Endothelial cell of umbilical vein (primary cell): ENCODE measurements around the gene PDLIM3. TPM values are rescaled to one million over a fixed set of nuclear protein-coding genes. Genes with fewer than 3 reads are reported as not detected.

Experiments
- BruUV-seq: library from RNA; stranded (reverse); fragments of 400-500 nt; replicated peaks from 2 replicates; lab custom pipeline; 2021; lab: Mats Ljungman, UMichigan
- CTCF ChIA-PET: fragments of 300-600, 350-600 bp; sonication (Branson Sonifier 250); formaldehyde crosslinking; loops from one replicate; lab custom pipeline; 2021; ENCODE audit warnings: antibody characterized with exemption, inconsistent platforms; lab: Charles Lee
- POLR2A ChIA-PET: fragments of 300-600, 350-600 bp; sonication (Branson Sonifier 250); formaldehyde crosslinking; loops from one replicate; lab custom pipeline; 2021; ENCODE audit warnings: antibody characterized with exemption, inconsistent platforms; lab: Charles Lee
- DNase-seq: peaks from one replicate; pipeline ENCODE4 v3.0.0-alpha.2; 2011; ENCODE audit warnings: low read depth, low spot score
- FAIRE-seq: peaks from 2 replicates; lab custom pipeline; 2011; peaks lifted over from hg19 to GRCh38; lab: Jason Lieb, UNC
- H2AFZ ChIP-seq: 2 replicates; pipeline ENCODE4 v1.6.0; 2012; ENCODE audit warnings: low read depth, low read length, control low read depth, inconsistent platforms
- H3K27ac ChIP-seq: 2 replicates; pipeline ENCODE4 v1.5.1; 2011; ENCODE audit warnings: low read depth, mild to moderate bottlenecking, control low read depth, low read length, moderate library complexity; ENCODE audit not compliant: insufficient read depth
- H3K27me3 ChIP-seq, 2 experiments: 2 replicates each; pipeline versions ENCODE4 v1.6.0 to v1.6.1; 2011; ENCODE audit warnings: low read length in 2 of 2, mixed read lengths in 1 of 2; ENCODE audit not compliant: control insufficient read depth in 2 of 2, insufficient read depth in 2 of 2
- H3K36me3 ChIP-seq, 2 experiments: 2 replicates in 1 of 2; 3 replicates in 1 of 2; pipeline ENCODE4 v1.5.1; 2011; ENCODE audit warnings: low read length in 2 of 2, mild to moderate bottlenecking in 1 of 2, moderate library complexity in 1 of 2; ENCODE audit not compliant: control insufficient read depth in 2 of 2, insufficient read depth in 2 of 2; ENCODE audit errors: extremely low read depth in 1 of 2
- H3K4me1 ChIP-seq: 3 replicates; pipeline ENCODE4 v1.5.1; 2011; ENCODE audit warnings: mild to moderate bottlenecking, low read length; ENCODE audit not compliant: control insufficient read depth, insufficient read depth; ENCODE audit errors: extremely low read depth
- H3K4me2 ChIP-seq: 2 replicates; pipeline ENCODE4 v1.6.1; 2011; ENCODE audit warnings: low read length, control low read depth, mixed read lengths; ENCODE audit not compliant: insufficient read depth
- H3K4me3 ChIP-seq, 3 experiments: fragments of 200-600 bp in 1 of 3; sonication (generic), shearing (Covaris generic) in 1 of 3; replicated peaks in 1 of 3; 2 replicates each; pipeline ENCODE4 v1.5.1; 2011 to 2016; ENCODE audit warnings: control low read depth in 3 of 3, low read length in 3 of 3, mild to moderate bottlenecking in 2 of 3, inconsistent platforms in 1 of 3, low read depth in 1 of 3, moderate library complexity in 1 of 3; ENCODE audit not compliant: insufficient read depth in 1 of 3
- H3K79me2 ChIP-seq: 2 replicates; pipeline ENCODE4 v1.6.0; 2012; ENCODE audit warnings: low read length, inconsistent platforms; ENCODE audit not compliant: control insufficient read depth, insufficient read depth
- H3K9ac ChIP-seq: replicated peaks from 2 replicates; pipeline ENCODE3; 2011; ENCODE audit warnings: low read length, control low read depth; ENCODE audit not compliant: insufficient read depth; ENCODE audit errors: extremely low read depth
- H3K9me1 ChIP-seq: replicated peaks from 3 replicates; pipeline ENCODE4 v1.6.0; 2011; ENCODE audit warnings: mild to moderate bottlenecking, low read length; ENCODE audit not compliant: control insufficient read depth, insufficient read depth; ENCODE audit errors: extremely low read depth
- H3K9me3 ChIP-seq: replicated peaks from 2 replicates; pipeline ENCODE4 v1.5.1; 2012; ENCODE audit warnings: low read length, inconsistent platforms; ENCODE audit not compliant: control insufficient read depth, insufficient read depth
- H4K20me1 ChIP-seq: replicated peaks from 2 replicates; pipeline ENCODE3; 2011; ENCODE audit warnings: mild to moderate bottlenecking, low read length; ENCODE audit not compliant: control insufficient read depth, insufficient read depth; ENCODE audit errors: extremely low read depth
- EZH2 ChIP-seq: IDR thresholded peaks from 2 replicates; pipeline ENCODE4 v1.6.1; 2012; ENCODE audit warnings: borderline replicate concordance, low read depth, mild to moderate bottlenecking, moderate library complexity, low read length, inconsistent platforms; ENCODE audit not compliant: severe bottlenecking
- FOS ChIP-seq: IDR thresholded peaks from 2 replicates; pipeline ENCODE4 v1.6.1; 2011; ENCODE audit warnings: mild to moderate bottlenecking, low read length, moderate library complexity, borderline replicate concordance; ENCODE audit not compliant: insufficient read depth
- GATA2 ChIP-seq: IDR thresholded peaks from 2 replicates; pipeline ENCODE4 v1.7.0; 2011; ENCODE audit warnings: low read depth, mild to moderate bottlenecking, moderate library complexity, mixed read lengths, low read length; ENCODE audit not compliant: insufficient read length, insufficient read depth
- JUN ChIP-seq: IDR thresholded peaks from 2 replicates; pipeline ENCODE4 v1.6.1; 2011; ENCODE audit warnings: borderline replicate concordance, low read depth; ENCODE audit not compliant: insufficient read length, insufficient read depth
- MYC ChIP-seq: IDR thresholded peaks from one replicate; pipeline ENCODE4 v1.6.1; 2011; ENCODE audit warnings: mild to moderate bottlenecking, low read depth, low read length
- POLR2A ChIP-seq: IDR thresholded peaks from 2 replicates; pipeline ENCODE4 v1.6.1; 2012; ENCODE audit warnings: low read depth, mild to moderate bottlenecking, control low read depth, low read length
- POLR2AphosphoS5 ChIP-seq: IDR thresholded peaks from 2 replicates; pipeline ENCODE4 v1.6.1; 2012; ENCODE audit warnings: low read depth, mild to moderate bottlenecking, control low read depth, low read length, moderate library complexity; ENCODE audit not compliant: insufficient read depth
- dilution Hi-C: fragments of 300-500 bp; cut with MboI; formaldehyde crosslinking; loops from one replicate; pipeline ENCODE4 v1.15.0; 2019; ENCODE audit warnings: low sequenced_read_pairs; ENCODE audit not compliant: extremely low pct_ligation_motif_present
- intact Hi-C: fragments of 100-400 bp; cut with micrococcal nuclease; formaldehyde crosslinking; loops from one replicate; pipeline ENCODE4 v1.10.0; 2022
- polyA plus RNA-seq, 4 experiments: library from polyadenylated mRNA; depleted of rRNA in 3 of 4; stranded (reverse) in 3 of 4; unstranded in 1 of 4; fragments of >200 nt; gene quantifications; 2 replicates each; pipeline versions ENCODE4 v1.2.1 to v1.2.3, GENCODE V29; 2011 to 2012; ENCODE audit warnings: missing spikeins in 1 of 4
- total RNA-seq: library from RNA; stranded (reverse); gene quantifications from 2 replicates; pipeline ENCODE4 v1.2.3, GENCODE V29; 2021
- TF ChIP-seq, protein P1 (sequence below): IDR thresholded peaks from 2 replicates; pipeline ENCODE4 v1.6.1; 2011; ENCODE audit not compliant: insufficient read depth, insufficient read length
- TF ChIP-seq, protein P2 (sequence below), 2 donors: IDR thresholded peaks; 1 replicate in 1 of 2; 2 replicates in 1 of 2; pipeline ENCODE4 v1.5.1; 2011; ENCODE audit warnings: low read length in 2 of 2, mild to moderate bottlenecking in 2 of 2, moderate library complexity in 2 of 2, control low read depth in 1 of 2, inconsistent platforms in 1 of 2, low read depth in 1 of 2; ENCODE audit not compliant: insufficient read depth in 1 of 2; ENCODE audit errors: extremely low read depth in 1 of 2

PDLIM3 gene
- total and polyA plus RNA-seq, 2 donors (not counting 3 experiments of a cell fraction or from before 2014, with no cell fraction given): 9.7 to 17.6 TPM

DNA sequence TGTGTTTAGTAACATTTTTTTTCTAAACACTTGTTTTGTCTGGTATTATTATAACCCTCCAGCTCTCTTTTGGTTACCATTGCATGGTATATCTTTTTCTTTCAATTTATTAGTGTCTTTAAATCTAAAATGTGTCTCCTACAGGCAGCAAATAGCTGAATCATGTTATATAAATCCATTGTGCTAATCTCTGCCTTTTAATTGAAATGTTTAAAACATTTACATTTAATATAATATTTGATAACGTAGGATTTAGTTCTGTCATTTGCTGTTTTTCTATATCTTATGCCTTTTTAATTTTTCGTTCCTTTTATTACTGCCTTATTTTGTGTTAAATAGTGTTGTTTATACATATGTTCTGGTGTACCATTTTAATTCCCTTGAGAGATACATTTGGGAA is 46.7 kb downstream of the PDLIM3 start:
- H3K27me3 ChIP-seq: no peaks in the 10 kb centered on the region
- H3K36me3 ChIP-seq: no peaks in the 10 kb centered on the region
- DNase-seq (no peak), FAIRE-seq (no peak)
- no peaks in the 10 kb centered on the region for H4K20me1 ChIP-seq
- ChIA-PET CTCF (no interaction called here), POLR2A (no interaction called here)
- no peak overlapping the region for H3K27ac ChIP-seq
- H3K4me2 ChIP-seq: no peak overlapping the region
- no peaks in the 10 kb centered on the region for H3K79me2 ChIP-seq
- TF ChIP-seq, protein P1, sequence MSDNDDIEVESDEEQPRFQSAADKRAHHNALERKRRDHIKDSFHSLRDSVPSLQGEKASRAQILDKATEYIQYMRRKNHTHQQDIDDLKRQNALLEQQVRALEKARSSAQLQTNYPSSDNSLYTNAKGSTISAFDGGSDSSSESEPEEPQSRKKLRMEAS: no peak
- TF ChIP-seq POLR2A: no peak
- TF ChIP-seq POLR2AphosphoS5: no peak
- no peak for TF ChIP-seq FOS
- no peak for TF ChIP-seq JUN
- TF ChIP-seq EZH2: no peak
- TF ChIP-seq GATA2: no peak
- no peak for TF ChIP-seq MYC
- TF ChIP-seq, protein P2, sequence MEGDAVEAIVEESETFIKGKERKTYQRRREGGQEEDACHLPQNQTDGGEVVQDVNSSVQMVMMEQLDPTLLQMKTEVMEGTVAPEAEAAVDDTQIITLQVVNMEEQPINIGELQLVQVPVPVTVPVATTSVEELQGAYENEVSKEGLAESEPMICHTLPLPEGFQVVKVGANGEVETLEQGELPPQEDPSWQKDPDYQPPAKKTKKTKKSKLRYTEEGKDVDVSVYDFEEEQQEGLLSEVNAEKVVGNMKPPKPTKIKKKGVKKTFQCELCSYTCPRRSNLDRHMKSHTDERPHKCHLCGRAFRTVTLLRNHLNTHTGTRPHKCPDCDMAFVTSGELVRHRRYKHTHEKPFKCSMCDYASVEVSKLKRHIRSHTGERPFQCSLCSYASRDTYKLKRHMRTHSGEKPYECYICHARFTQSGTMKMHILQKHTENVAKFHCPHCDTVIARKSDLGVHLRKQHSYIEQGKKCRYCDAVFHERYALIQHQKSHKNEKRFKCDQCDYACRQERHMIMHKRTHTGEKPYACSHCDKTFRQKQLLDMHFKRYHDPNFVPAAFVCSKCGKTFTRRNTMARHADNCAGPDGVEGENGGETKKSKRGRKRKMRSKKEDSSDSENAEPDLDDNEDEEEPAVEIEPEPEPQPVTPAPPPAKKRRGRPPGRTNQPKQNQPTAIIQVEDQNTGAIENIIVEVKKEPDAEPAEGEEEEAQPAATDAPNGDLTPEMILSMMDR (IDR thresholded peaks at IDR 0.05; ENCODE audit: extremely low read depth in 1 of 2, insufficient read depth in 1 of 2, low read depth in 1 of 2, low read length in 2 of 2): no peak
- intact Hi-C loops (no loop called here), dilution Hi-C loops (no loop called here)
- H3K9me3 ChIP-seq: no peaks in the 10 kb centered on the region
- H3K9ac ChIP-seq: no peak overlapping the region
- no TSS peak for BruUV-seq
- no peak overlapping the region for H3K4me3 ChIP-seq
- H3K9me1 ChIP-seq: no peaks in the 10 kb centered on the region
- no peak overlapping the region for H2AFZ ChIP-seq
- H3K4me1 ChIP-seq: no peaks in the 10 kb centered on the region
